H1 (cell line): ENCODE measurements around the gene RAB29. TPM values are rescaled to one million over a fixed set of nuclear protein-coding genes. Genes with fewer than 3 reads are reported as not detected.

Experiments
- BACH1 ChIP-seq: IDR thresholded peaks from 2 replicates; pipeline ENCODE4 v1.6.1; 2012; ENCODE audit warnings: low read length, improper control_type of control experiment
- EZH2 ChIP-seq: fragments of 200-600 bp; sonication (generic); IDR thresholded peaks from 2 replicates; pipeline ENCODE4 v1.7.1; 2012; ENCODE audit warnings: low read depth, mild to moderate bottlenecking, moderate library complexity, low read length, inconsistent platforms; ENCODE audit not compliant: severe bottlenecking
- JUND ChIP-seq: IDR thresholded peaks from 2 replicates; pipeline ENCODE4 v1.6.1; 2011; ENCODE audit warnings: mild to moderate bottlenecking, improper control_type of control experiment, low read length
- SIRT6 ChIP-seq: IDR thresholded peaks from one replicate; pipeline ENCODE4 v1.7.1; 2012; ENCODE audit warnings: low read length, inconsistent platforms
- polyA plus RNA-seq, 7 experiments: library from polyadenylated mRNA; depleted of rRNA in 3 of 7; stranded (reverse) in 5 of 7; unstranded in 2 of 7; fragments of >200 nt in 5 of 7; fragments of 200-250 nt in 2 of 7; gene quantifications; 1 replicate in 5 of 7; 2 replicates in 1 of 7; 4 replicates in 1 of 7; pipeline versions ENCODE4 v1.2.1 to v1.2.3, GENCODE V29; 2011 to 2013; ENCODE audit warnings: missing spikeins in 2 of 7, mixed read lengths in 2 of 7
- total RNA-seq: library from RNA; stranded (reverse); fragmentation: NEBNext Ultra II Directional; extraction: Animal tissue kit (Norgen Biotek cat#: 25700); gene quantifications from 2 replicates; pipeline ENCODE4 v1.2.1, GENCODE V29; 2021

Gene RAB29
- total and polyA plus RNA-seq, 2 of the 8 experiments (the other 6 are each of a cell fraction or from before 2014, with no cell fraction given): 10.1 to 17.3 TPM

GRCh38 chr1:205748403-205749233 lies 26.7 kb downstream of the RAB29 start (continued):
- TF ChIP-seq JUND: no peak
- no peak for TF ChIP-seq SIRT6
- TF ChIP-seq EZH2: no peak
- no peak; the same call in 1 of the 2 replicates for TF ChIP-seq BACH1
- TF ChIP-seq, all 59 proteins: peak for 5
